Heart right ventricle (tissue), 16 donors: ENCODE measurements around the gene KNDC1. TPM values are rescaled to one million over a fixed set of nuclear protein-coding genes. Genes with fewer than 3 reads are reported as not detected.
A peak's percentile ranks its signal among the peaks of the same experiment; 100 is the strongest.

Experiments used
- ATAC-seq, 8 donors: fragments of 200-7000 bp; cut with Tn5 transposase; one replicate each; pipeline ENCODE4 v1.9.1; 2020; ENCODE audit warnings: mild to moderate bottlenecking in 8 of 8, moderate library complexity in 8 of 8, moderate number of reproducible peaks in 1 of 8
- DNase-seq, 2 donors: peaks; one replicate each; pipeline ENCODE4 v3.0.0-alpha.2; 2020
- H3K27ac ChIP-seq, 10 donors: fragments of 200-600 bp; sonication (generic) in 2 of 10; one replicate each; pipeline versions ENCODE4 v1.5.0 to v1.8.0; 2020 to 2022; ENCODE audit warnings: mild to moderate bottlenecking in 3 of 10
- H3K27me3 ChIP-seq, 7 donors: fragments of 200-600 bp; one replicate each; pipeline ENCODE4 v1.8.0; 2021 to 2022; ENCODE audit warnings: mild to moderate bottlenecking in 2 of 7
- H3K36me3 ChIP-seq, 9 donors: fragments of 200-600 bp; sonication (generic) in 1 of 9; one replicate each; pipeline versions ENCODE4 v1.5.0 to v1.8.0; 2020 to 2022; ENCODE audit warnings: mild to moderate bottlenecking in 2 of 9
- H3K4me1 ChIP-seq, 9 donors: fragments of 200-600 bp; sonication (generic) in 1 of 9; one replicate each; pipeline versions ENCODE4 v1.5.0 to v1.8.0; 2020 to 2022; ENCODE audit warnings: mild to moderate bottlenecking in 4 of 9
- H3K4me3 ChIP-seq, 10 donors: fragments of 200-600 bp; sonication (generic) in 2 of 10; one replicate each; pipeline versions ENCODE4 v1.5.0 to v1.8.0; 2020 to 2022; ENCODE audit warnings: mild to moderate bottlenecking in 7 of 10, moderate library complexity in 2 of 10
- H3K9me3 ChIP-seq, 11 donors: fragments of 200-600 bp in 10 of 11; sonication (generic) in 2 of 11; one replicate each; pipeline versions ENCODE4 v1.5.0 to v1.8.0; 2013 to 2022; ENCODE audit warnings: mild to moderate bottlenecking in 2 of 11, control low read depth in 1 of 11, moderate library complexity in 1 of 11
- WGBS, 2 donors: extraction: QIAGEN DNeasy Blood & Tissue Kit; methylation state at CpG; one replicate each; pipeline ENCODE4 v1.1.7; 2013; ENCODE audit warnings: inconsistent platforms in 1 of 2; 5-methylcytosine and 5-hydroxymethylcytosine counted together
- intact Hi-C, 10 donors: fragments of 100-400 bp; cut with DNase I; formaldehyde crosslinking; loops; one replicate each; pipeline versions ENCODE4 v1.11.1 to v1.14.2; 2022
- polyA plus RNA-seq, 2 donors: library from polyadenylated mRNA; stranded (reverse); fragments of 200-250 nt; gene quantifications; one replicate each; pipeline ENCODE4 v1.2.3, GENCODE V29; 2013
- total RNA-seq, 10 donors: library from RNA; stranded (reverse); fragmentation: NEBNext Ultra II Directional in 3 of 10; extraction: Animal tissue kit (Norgen Biotek cat#: 25700) in 3 of 10; gene quantifications; one replicate each; pipeline versions ENCODE4 v1.2.1 to v1.2.4, GENCODE V29; 2021 to 2023
- TF ChIP-seq, protein P1 (sequence below), 9 donors: fragments of 200-600 bp; sonication (generic) in 2 of 9; IDR thresholded peaks; one replicate each; pipeline versions ENCODE4 v1.5.0 to v1.8.0; 2021 to 2022; ENCODE audit warnings: antibody characterized with exemption in 9 of 9, mild to moderate bottlenecking in 5 of 9, moderate library complexity in 1 of 9
- donor health status: Arrhythmogenic right ventricular cardiomyopathy.
- donor health status: ischemic (EF 13 %, LVEDD 7.1; RV severe dilation, severe dysfunction).
- donor health status: healthy with polysubstance abuse.
- donor health status: DM: no; HTN: yes; CAD: no.
- donor health status: DM: no; HTN: no; CAD: no.
- donor health status: ischemic (EF 25% LVEDD 6.9; RV normal size, moderate dysfunction).
- donor health status: ischemic (EF 25% LVEDD 5.7; RV mildly dilated, moderate dysfunction).
- donor health status: healthy.
- donor health status: DM: yes; HTN: yes; CAD: no.
- donor health status: Ischemic cardiomyopathy.
- donor health status: ischemic (EF 35%, LVEDD 5.7; RV mildly dilated, moderate dysfunction).
- donor health status: nonischemic (EF 11% LVEDD 7.7; RV severe dilation, severe dysfunction).
- donor health status: DM: yes; HTN: yes; CAD: no.
- donor health status: PGD.
- donor health status: ischemic (EF 29% LVEDD 5.4; RV normal size, mild dysfunction).
- donor health status: nonischemic (EF 23%, LVEDD 6.1; RV moderate dilation, normal function).

The KNDC1 gene
- total and polyA plus RNA-seq, 12 donors, result 0.04 to 0.88 (median 0.14) TPM; not detected in 3

- Histone ChIP-seq H3K9me3 (no peaks in the 10 kb centered on the region), H3K27ac (peak overlapping the region in 5 of 10 donors; percentile 9 to 85 (median 36)), H3K27me3 (peaks cover 34 to 96% (median 91%) of the 10 kb centered on the region in 7 donors), H3K4me1 (peaks cover 0 to 29% (median 22%) of the 10 kb centered on the region in 9 donors), H3K4me3 (peak overlapping the region in 8 of 10 donors; percentile 1 to 51 (median 30)), H3K36me3 (no peaks in the 10 kb centered on the region)
- WGBS, 2 donors, result 1 to 3% methylated on average over 18 of the region's 18 CpGs
- DNase-seq (no peak), ATAC-seq (peak in 7 of 8 donors; percentile 5 to 67 (median 34))
- intact Hi-C loops, result no loop called here
- TF ChIP-seq, protein P1, sequence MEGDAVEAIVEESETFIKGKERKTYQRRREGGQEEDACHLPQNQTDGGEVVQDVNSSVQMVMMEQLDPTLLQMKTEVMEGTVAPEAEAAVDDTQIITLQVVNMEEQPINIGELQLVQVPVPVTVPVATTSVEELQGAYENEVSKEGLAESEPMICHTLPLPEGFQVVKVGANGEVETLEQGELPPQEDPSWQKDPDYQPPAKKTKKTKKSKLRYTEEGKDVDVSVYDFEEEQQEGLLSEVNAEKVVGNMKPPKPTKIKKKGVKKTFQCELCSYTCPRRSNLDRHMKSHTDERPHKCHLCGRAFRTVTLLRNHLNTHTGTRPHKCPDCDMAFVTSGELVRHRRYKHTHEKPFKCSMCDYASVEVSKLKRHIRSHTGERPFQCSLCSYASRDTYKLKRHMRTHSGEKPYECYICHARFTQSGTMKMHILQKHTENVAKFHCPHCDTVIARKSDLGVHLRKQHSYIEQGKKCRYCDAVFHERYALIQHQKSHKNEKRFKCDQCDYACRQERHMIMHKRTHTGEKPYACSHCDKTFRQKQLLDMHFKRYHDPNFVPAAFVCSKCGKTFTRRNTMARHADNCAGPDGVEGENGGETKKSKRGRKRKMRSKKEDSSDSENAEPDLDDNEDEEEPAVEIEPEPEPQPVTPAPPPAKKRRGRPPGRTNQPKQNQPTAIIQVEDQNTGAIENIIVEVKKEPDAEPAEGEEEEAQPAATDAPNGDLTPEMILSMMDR (IDR thresholded peaks at IDR 0.05), result no peak
Observed at GRCh38 chr10:133235932-133236331, 75.9 kb downstream of the KNDC1 start.

DNA sequence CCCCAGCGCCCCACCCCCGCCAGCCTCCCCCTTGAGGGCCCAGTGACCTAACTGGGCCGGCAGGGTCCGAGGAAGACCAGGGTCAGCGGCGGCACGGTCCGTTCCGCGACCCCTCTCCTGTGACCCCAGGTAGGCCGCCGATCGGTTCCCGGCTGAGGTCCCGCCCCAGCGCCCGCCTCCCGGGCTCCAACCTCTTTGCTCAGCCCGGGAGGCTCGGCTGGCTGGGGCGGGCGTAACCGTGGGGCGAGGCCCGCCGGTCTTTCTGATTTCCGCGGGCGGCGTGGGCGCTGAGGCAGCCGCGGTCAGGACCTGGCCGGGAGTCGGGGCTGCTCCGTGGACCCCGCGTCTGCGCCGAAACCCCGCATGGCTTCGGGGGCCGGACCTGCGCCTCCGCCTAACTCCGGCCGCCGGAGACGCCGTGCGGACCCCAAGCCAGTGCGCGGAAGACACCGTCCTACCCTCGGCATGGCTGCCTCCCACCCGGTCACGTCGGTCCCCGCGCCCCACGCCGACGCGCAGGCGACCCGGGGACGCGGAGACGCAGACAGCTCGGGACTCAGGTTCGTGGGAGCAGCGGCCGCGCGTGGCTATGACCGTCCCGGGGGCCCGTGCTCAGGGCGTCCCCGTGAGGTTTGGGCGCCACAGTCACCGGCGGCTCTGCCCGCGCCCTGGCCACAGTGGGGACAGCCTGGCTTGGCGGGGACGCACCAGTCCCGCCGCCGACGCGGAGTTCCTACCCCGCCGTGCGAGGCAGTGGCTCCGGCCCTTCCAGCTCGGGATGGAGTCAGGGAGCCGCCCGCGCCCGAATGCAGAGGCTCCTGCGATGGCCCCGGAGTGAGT, 76.6 kb downstream of the KNDC1 start:
- intact Hi-C loops, result no loop called here
- Histone ChIP-seq H3K4me3 (peak overlapping the region in 8 of 10 donors; percentile 1 to 51 (median 30)), H3K27ac (peak overlapping the region in 4 of 10 donors; percentile 29 to 85 (median 36))

GRCh38 chr10:133237241-133237587, 77.2 kb downstream of the KNDC1 start:
- Histone ChIP-seq H3K27ac (no peak overlapping the region), H3K4me3 (peak overlapping the region in 6 of 10 donors; percentile 22 to 51 (median 32)), H3K36me3 (no peaks in the 10 kb centered on the region), H3K9me3 (no peaks in the 10 kb centered on the region), H3K27me3 (peaks cover 34 to 96% (median 92%) of the 10 kb centered on the region in 7 donors), H3K4me1 (peaks cover 0 to 36% (median 22%) of the 10 kb centered on the region in 9 donors)
- intact Hi-C loops, result no loop called here
- DNase-seq (no peak), ATAC-seq (peak in 1 of 8 donors; percentile 12)
- TF ChIP-seq, protein P1 (IDR thresholded peaks at IDR 0.05), result no peak
- 1 to 3% methylated on average over 32 of the region's 32 CpGs for WGBS, 2 donors

More for the DNA sequence above, 76.6 kb downstream of the KNDC1 start:
- no peaks in the 10 kb centered on the region for H3K36me3 ChIP-seq
- H3K4me1 ChIP-seq, result peaks cover 0 to 33% (median 22%) of the 10 kb centered on the region in 9 donors
- no peaks in the 10 kb centered on the region for H3K9me3 ChIP-seq
- ATAC-seq (peak in 3 of 8 donors; percentile 5 to 35 (median 23)), DNase-seq (no peak)
- 1% methylated on average over 103 of the region's 103 CpGs for WGBS, 2 donors
- H3K27me3 ChIP-seq, result peaks cover 34 to 96% (median 92%) of the 10 kb centered on the region in 7 donors
- TF ChIP-seq, protein P1 (IDR thresholded peaks at IDR 0.05), result no peak

DNA sequence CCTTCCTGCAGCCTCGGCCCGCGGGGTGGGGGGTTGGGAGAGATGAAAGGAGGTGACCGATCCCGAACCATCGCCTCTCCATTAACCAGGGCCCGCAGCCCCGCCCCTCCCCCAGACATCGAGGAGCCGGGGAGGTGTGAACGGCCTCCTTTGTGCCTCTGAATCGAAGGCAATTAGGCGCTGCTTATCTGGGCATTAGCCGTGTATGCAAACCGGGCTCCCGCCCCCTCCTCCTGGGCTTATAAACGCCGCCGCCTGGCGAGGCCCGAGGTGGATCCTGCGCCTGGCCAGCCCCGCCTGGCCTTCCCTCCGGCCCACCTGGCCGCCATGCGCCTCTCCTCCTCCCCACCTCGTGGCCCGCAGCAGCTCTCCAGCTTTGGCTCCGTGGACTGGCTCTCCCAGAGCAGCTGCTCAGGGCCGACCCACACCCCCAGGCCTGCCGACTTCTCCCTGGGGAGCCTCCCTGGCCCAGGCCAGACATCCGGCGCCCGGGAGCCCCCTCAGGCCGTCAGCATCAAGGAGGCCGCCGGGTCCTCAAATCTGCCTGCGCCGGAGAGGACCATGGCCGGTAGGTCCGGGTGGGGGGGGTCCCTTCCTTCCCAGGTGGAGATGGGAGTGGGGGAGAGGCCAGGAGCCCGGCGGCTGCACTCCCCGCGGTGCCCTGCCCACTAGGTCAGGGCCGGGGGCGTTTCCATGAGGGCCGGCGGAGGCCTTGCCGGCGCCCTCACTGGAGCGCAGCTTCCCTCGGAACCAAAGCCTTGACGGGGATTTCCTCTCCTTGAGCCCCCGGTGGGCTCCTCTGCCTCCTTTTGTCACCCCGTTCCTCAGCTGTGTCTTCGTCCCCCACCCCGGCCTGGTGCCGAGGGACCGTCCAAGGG, 77.8 kb downstream of the KNDC1 start, which contains the start of gene VENTX:
TSS of gene VENTX (plus strand) at position 268 of the 878 bp plus-strand sequence. CDS start at position 328, 60 bp downstream.
- Histone ChIP-seq H3K27ac (peak within 1 kb of the TSS in 2 of 10 donors; percentile 29 to 85), H3K4me1 (peaks cover 0 to 36% (median 22%) of the 10 kb centered on the region in 9 donors), H3K36me3 (no peaks in the 10 kb centered on the region), H3K27me3 (peaks cover 34 to 96% (median 92%) of the 10 kb centered on the region in 7 donors), H3K4me3 (peak within 1 kb of the TSS in 8 of 10 donors; percentile 1 to 51 (median 30)), H3K9me3 (no peaks in the 10 kb centered on the region)
- no peak for DNase-seq
- no peak for ATAC-seq
- WGBS, 2 donors, result 5 to 9% methylated on average over 53 to 60 of the region's 60 CpGs
- intact Hi-C loops, result no loop called here
- TF ChIP-seq, protein P1 (IDR thresholded peaks at IDR 0.05), result no peak
